Measurements from ENCODE around the gene CCSER2.

The CCSER2 gene

DNA sequence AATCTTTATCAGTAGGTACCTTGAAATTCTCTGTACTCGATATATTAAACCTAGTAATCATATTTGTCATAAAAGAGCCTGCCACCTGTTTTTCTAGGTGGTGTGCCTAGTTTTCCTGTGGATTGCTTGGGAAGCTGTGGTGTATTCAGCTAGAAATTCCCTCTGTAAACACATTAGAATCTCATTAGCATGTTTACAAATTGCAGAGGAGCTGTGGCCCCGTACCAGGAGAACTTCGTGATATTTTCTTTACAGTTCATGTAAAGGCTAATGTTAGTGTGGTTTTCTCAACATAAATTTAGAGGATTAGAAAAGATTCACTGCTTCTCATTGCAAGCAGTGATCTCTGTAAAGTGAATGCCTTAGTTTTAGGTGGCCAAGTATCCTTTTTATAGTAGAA is 144.7 kb downstream of the CCSER2 start:
- in situ Hi-C loops (cut with HindIII; ENCODE audit: low sequenced_read_pairs), result no loop called here
- TF ChIP-seq CTCF (IDR thresholded peaks at IDR 0.05; ENCODE audit: low read depth, low read length, missing control alignments), result no peak
- no peak overlapping the region for H3K4me3 ChIP-seq (ENCODE audit: low read depth, low read length)
- no peak for DNase-seq (ENCODE audit: low read depth)

DNA sequence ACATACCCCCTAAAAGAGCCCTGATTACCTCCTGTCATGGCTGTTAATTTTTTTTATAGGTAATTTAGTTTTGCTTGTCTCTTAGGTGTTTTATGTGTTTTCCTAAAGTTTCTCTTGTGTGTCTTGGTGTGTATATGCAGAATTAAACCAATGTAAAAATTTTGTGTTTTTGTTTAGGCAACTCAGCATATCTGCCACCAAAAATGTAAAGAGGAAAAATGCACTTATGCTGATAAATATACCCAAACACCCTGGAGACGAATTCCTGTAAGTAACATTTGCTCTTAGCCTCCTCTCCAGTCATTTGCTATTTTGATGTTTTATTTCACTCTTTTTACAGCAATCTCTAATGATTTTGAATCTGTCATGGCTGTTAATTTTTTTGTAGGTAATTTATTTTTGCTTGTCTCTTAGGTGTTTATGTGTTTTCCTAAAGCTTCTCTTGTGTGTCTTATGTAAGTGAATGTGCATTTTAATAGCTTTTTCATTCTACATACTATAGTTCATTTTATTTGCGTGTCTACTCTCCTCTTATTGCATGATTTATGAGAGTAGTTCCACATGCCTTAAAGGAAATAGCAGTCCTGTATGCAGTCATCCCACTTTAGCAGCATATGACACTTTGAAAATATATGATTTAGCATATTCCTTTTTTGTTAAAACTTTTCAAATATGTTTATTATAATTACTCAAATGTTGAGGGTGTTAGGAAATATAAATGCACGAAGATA is 149.2 kb downstream of the CCSER2 start:
- TF ChIP-seq CTCF (IDR thresholded peaks at IDR 0.05; ENCODE audit: low read depth, low read length, missing control alignments), result no peak
- DNase-seq (ENCODE audit: low read depth), result no peak
- in situ Hi-C loops (cut with HindIII; ENCODE audit: low sequenced_read_pairs), result no loop called here
- no peak overlapping the region for H3K4me3 ChIP-seq (ENCODE audit: low read depth, low read length)

- TF ChIP-seq CTCF (IDR thresholded peaks at IDR 0.05; ENCODE audit: low read depth, low read length, missing control alignments), result no peak
- no peak for DNase-seq (ENCODE audit: low read depth)
- in situ Hi-C loops (cut with HindIII; ENCODE audit: low sequenced_read_pairs), result no loop called here
- no peak overlapping the region for H3K4me3 ChIP-seq (ENCODE audit: low read depth, low read length)
These were observed 149.8 kb downstream of the CCSER2 start for GRCh38 chr10:84478151-84478550.

DNA sequence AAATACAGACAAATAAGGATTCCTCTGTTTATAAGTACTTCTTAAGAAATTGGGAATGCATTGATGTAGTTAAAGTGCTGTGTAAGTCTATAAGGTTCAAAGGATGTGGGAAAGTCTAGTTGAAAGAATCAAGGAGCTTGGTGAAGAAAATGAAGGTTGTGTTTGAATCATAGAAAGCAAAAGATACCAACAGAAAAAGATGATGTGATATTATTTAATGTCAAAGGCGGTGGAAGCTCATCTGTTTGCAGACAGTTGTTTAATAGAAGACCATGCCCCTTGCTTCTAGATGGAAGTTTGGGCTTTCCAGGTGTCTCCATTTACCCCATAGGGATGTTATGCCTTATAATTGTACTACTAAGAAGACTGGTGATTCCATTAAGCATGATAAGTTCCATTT is 150.3 kb downstream of the CCSER2 start:
- no peak overlapping the region for H3K4me3 ChIP-seq (ENCODE audit: low read depth, low read length)
- no peak for DNase-seq (ENCODE audit: low read depth)
- TF ChIP-seq CTCF (IDR thresholded peaks at IDR 0.05; ENCODE audit: low read depth, low read length, missing control alignments), result no peak
- in situ Hi-C loops (cut with HindIII; ENCODE audit: low sequenced_read_pairs), result no loop called here

DNA sequence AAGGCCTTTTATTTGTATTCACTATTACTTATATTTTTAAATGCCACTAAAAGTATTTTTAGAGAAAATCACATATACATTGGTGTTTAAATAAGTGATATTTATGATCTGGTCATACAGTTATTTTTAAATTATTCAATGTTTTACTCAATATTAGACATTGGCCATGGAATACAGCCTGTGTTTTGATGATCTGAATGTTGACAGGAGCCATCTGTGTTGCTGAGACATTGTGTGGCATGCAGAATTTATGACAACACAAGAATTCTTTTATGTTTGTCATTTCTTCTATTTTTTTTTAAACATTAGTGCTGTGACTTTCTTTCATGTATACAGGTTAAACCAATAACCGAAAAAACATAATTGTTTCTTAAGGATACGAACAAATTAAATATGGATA is 156.2 kb downstream of the CCSER2 start:
- no peak overlapping the region for H3K4me3 ChIP-seq (ENCODE audit: low read depth, low read length)
- TF ChIP-seq CTCF (IDR thresholded peaks at IDR 0.05; ENCODE audit: low read depth, low read length, missing control alignments), result no peak
- no peak for DNase-seq (ENCODE audit: low read depth)
- in situ Hi-C loops (cut with HindIII; ENCODE audit: low sequenced_read_pairs), result no loop called here

- H3K4me3 ChIP-seq (ENCODE audit: low read depth, low read length), result no peak overlapping the region
- no peak for TF ChIP-seq CTCF (IDR thresholded peaks at IDR 0.05; ENCODE audit: low read depth, low read length, missing control alignments)
- no peak for DNase-seq (ENCODE audit: low read depth)
- in situ Hi-C loops (cut with HindIII; ENCODE audit: low sequenced_read_pairs), result no loop called here
These were observed 165.0 kb downstream of the CCSER2 start for GRCh38 chr10:84493361-84493760.

Measured in astrocyte of the cerebellum (primary cell).